Body of pancreas (tissue), 4 donors: ENCODE results near the gene HOXB6. TPM values are rescaled to one million over a fixed set of nuclear protein-coding genes. Genes with fewer than 3 reads are reported as not detected.

Experiments
- ATAC-seq: fragments of 150-250 bp; one replicate; pipeline ENCODE4 v1.9.1; 2016
- DNase-seq, 4 donors: peaks; one replicate each; pipeline ENCODE4 v3.0.0-alpha.2; 2019
- H3K27ac ChIP-seq, 4 donors: fragments of 200-600 bp; sonication (generic); 1 replicate in 3 of 4; 2 replicates in 1 of 4; pipeline versions ENCODE4 v1.5.1 to v1.6.1; 2016 to 2019; ENCODE audit warnings: mild to moderate bottlenecking in 1 of 4, mixed read lengths in 1 of 4, moderate library complexity in 1 of 4
- H3K27me3 ChIP-seq, 2 donors: fragments of 200-600 bp; sonication (generic); one replicate each; pipeline ENCODE4 v1.6.0; 2016; ENCODE audit warnings: mild to moderate bottlenecking in 1 of 2
- H3K36me3 ChIP-seq, 2 donors: fragments of 200-600 bp; sonication (generic); replicated peaks in 1 of 2; 2 replicates each; pipeline ENCODE4 v1.5.1; 2016; ENCODE audit warnings: low read depth in 2 of 2; ENCODE audit not compliant: insufficient read depth in 1 of 2
- H3K4me1 ChIP-seq: fragments of 200-600 bp; sonication (generic); one replicate; pipeline ENCODE4 v1.6.0; 2016
- H3K4me3 ChIP-seq, 2 donors: fragments of 200-600 bp; sonication (generic); 1 replicate in 1 of 2; 2 replicates in 1 of 2; pipeline ENCODE4 v1.5.1; 2016 to 2019
- H3K9me3 ChIP-seq, 3 donors: fragments of 200-600 bp; sonication (generic); 1 replicate in 2 of 3; 2 replicates in 1 of 3; pipeline ENCODE4 v1.5.1; 2016
- CTCF ChIP-seq, 7 experiments: fragments of 450-650 bp in 4 of 7; fragments of 200-600 bp in 3 of 7; sonication (generic) in 3 of 7; IDR thresholded peaks; one replicate each; pipeline ENCODE4 v1.5.1; 2016 to 2019; ENCODE audit warnings: antibody characterized with exemption in 7 of 7
- POLR2A ChIP-seq, 3 donors: fragments of 450-650 bp; IDR thresholded peaks; one replicate each; pipeline ENCODE4 v1.6.1; 2016; ENCODE audit warnings: antibody characterized with exemption in 3 of 3, mild to moderate bottlenecking in 2 of 3
- WGBS, 2 donors: methylation state at CpG; one replicate each; pipeline ENCODE4 v1.1.5; 2017; 5-methylcytosine and 5-hydroxymethylcytosine counted together
- intact Hi-C: fragments of 100-400 bp; cut with DNase I; formaldehyde crosslinking; loops from one replicate; pipeline ENCODE4 v1.15.1; 2023
- total RNA-seq, 2 donors: library from RNA; depleted of rRNA; stranded (reverse); fragments of >200 nt; gene quantifications; one replicate each; pipeline ENCODE4 v1.1.0, GENCODE V29; 2016

Gene HOXB6
- total RNA-seq, 2 donors from 2014 or later, result 2.1 to 2.6 TPM

GRCh38 chr17:48645639-48646182 lies 40.9 kb upstream of the HOXB6 start:
- WGBS, 2 donors, result 9 to 13% methylated on average over 14 of the region's 14 CpGs
- TF ChIP-seq CTCF (IDR thresholded peaks at IDR 0.05) (no peak), POLR2A (IDR thresholded peaks at IDR 0.05) (no peak)
- ATAC-seq, result no peak
- Histone ChIP-seq H3K27me3 (peaks cover 0 to 37% of the 10 kb centered on the region in 2 donors), H3K36me3 (no peaks in the 10 kb centered on the region), H3K9me3 (no peaks in the 10 kb centered on the region), H3K27ac (no peak overlapping the region), H3K4me1 (peaks cover 22% of the 10 kb centered on the region), H3K4me3 (no peak overlapping the region)
- intact Hi-C loops, result no loop called here
- no peak for DNase-seq

- Histone ChIP-seq H3K36me3 (no peaks in the 10 kb centered on the region), H3K27ac (no peak overlapping the region), H3K9me3 (no peaks in the 10 kb centered on the region), H3K4me3 (no peak overlapping the region), H3K27me3 (peaks cover 0 to 42% of the 10 kb centered on the region in 2 donors), H3K4me1 (peaks cover 22% of the 10 kb centered on the region)
- intact Hi-C loops, result no loop called here
- WGBS, 2 donors, result 25 to 28% methylated on average over 6 of the region's 6 CpGs
- DNase-seq (no peak), ATAC-seq (no peak)
- TF ChIP-seq POLR2A (IDR thresholded peaks at IDR 0.05) (no peak), CTCF (IDR thresholded peaks at IDR 0.05) (no peak)
These were observed 40.2 kb upstream of the HOXB6 start for GRCh38 chr17:48644910-48645557.

- no peak overlapping the region for H3K27ac ChIP-seq
These were observed 39.4 kb upstream of the HOXB6 start for GRCh38 chr17:48644159-48644558.

GRCh38 chr17:48643697-48644012 lies 38.9 kb upstream of the HOXB6 start:
- H3K4me1 ChIP-seq, result peaks cover 22% of the 10 kb centered on the region
- H3K27ac ChIP-seq, result no peak overlapping the region
- H3K27me3 ChIP-seq, result peaks cover 0 to 47% of the 10 kb centered on the region in 2 donors
- H3K4me3 ChIP-seq, result no peak overlapping the region
- ATAC-seq, result no peak
- DNase-seq, result no peak
- TF ChIP-seq CTCF (IDR thresholded peaks at IDR 0.05), result no peak
- TF ChIP-seq POLR2A (IDR thresholded peaks at IDR 0.05), result no peak
- H3K9me3 ChIP-seq, result no peaks in the 10 kb centered on the region
- intact Hi-C loops, result no loop called here
- no peaks in the 10 kb centered on the region for H3K36me3 ChIP-seq

More at GRCh38 chr17:48644159-48644558, 39.4 kb upstream of the HOXB6 start:
- Histone ChIP-seq H3K9me3 (no peaks in the 10 kb centered on the region), H3K27me3 (peaks cover 0 to 47% of the 10 kb centered on the region in 2 donors), H3K4me1 (peaks cover 22% of the 10 kb centered on the region), H3K36me3 (no peaks in the 10 kb centered on the region), H3K4me3 (no peak overlapping the region)
- DNase-seq (no peak), ATAC-seq (no peak)
- intact Hi-C loops, result no loop called here
- TF ChIP-seq CTCF (IDR thresholded peaks at IDR 0.05) (no peak), POLR2A (IDR thresholded peaks at IDR 0.05) (no peak)
- WGBS, 2 donors, result 43 to 83% methylated on average over 1 of the region's 1 CpG
